Kidney (tissue), 14 donors: Measurements from ENCODE around the gene MPRIP. TPM values are rescaled to one million over a fixed set of nuclear protein-coding genes. Genes with fewer than 3 reads are reported as not detected.
A peak's percentile ranks its signal among the peaks of the same experiment; 100 is the strongest.
"Not testable (repeated sequence)": the region's sequence is repeated elsewhere in the genome, so short reads cannot be mapped to it uniquely, and the experiment has no call there.

Experiments
- DNase-seq, 5 donors: peaks; one replicate each; pipeline ENCODE4 v3.0.0-alpha.2; 2013 to 2020
- FAIRE-seq: peaks from 2 replicates; lab custom pipeline; 2012; peaks lifted over from hg19 to GRCh38; lab: Jason Lieb, UNC
- H3K27ac ChIP-seq, 2 donors: one replicate each; pipeline ENCODE4 v1.7.0; 2013; ENCODE audit warnings: low read depth in 2 of 2, low read length in 2 of 2, inconsistent platforms in 1 of 2
- H3K27me3 ChIP-seq: one replicate; pipeline ENCODE4 v1.7.1; 2013; ENCODE audit warnings: low read length, inconsistent platforms; ENCODE audit not compliant: control insufficient read depth, insufficient read depth
- H3K36me3 ChIP-seq, 3 donors: one replicate each; pipeline versions ENCODE4 v1.7.0 to v1.7.1; 2013; ENCODE audit warnings: low read length in 3 of 3, control low read depth in 1 of 3, inconsistent platforms in 1 of 3; ENCODE audit not compliant: insufficient read depth in 3 of 3, control insufficient read depth in 2 of 3
- H3K4me1 ChIP-seq, 3 donors: one replicate each; pipeline versions ENCODE4 v1.7.0 to v1.7.1; 2013; ENCODE audit warnings: low read length in 3 of 3, inconsistent platforms in 1 of 3, low read depth in 1 of 3; ENCODE audit not compliant: control insufficient read depth in 2 of 3, insufficient read depth in 2 of 3
- H3K4me3 ChIP-seq, 3 donors: one replicate each; pipeline versions ENCODE4 v1.7.0 to v1.8.1; 2013; ENCODE audit warnings: low read length in 3 of 3, control low read depth in 1 of 3, inconsistent platforms in 1 of 3
- H3K9ac ChIP-seq, 3 donors: one replicate each; pipeline versions ENCODE4 v1.7.0 to v1.7.1; 2013; ENCODE audit warnings: low read length in 3 of 3, control low read depth in 1 of 3, inconsistent platforms in 1 of 3
- H3K9me3 ChIP-seq, 3 donors: one replicate each; pipeline versions ENCODE4 v1.7.0 to v1.7.1; 2013; ENCODE audit warnings: low read length in 3 of 3, control low read depth in 1 of 3, inconsistent platforms in 1 of 3; ENCODE audit not compliant: control insufficient read depth in 2 of 3, insufficient read depth in 1 of 3
- CTCF ChIP-seq: IDR thresholded peaks from 3 replicates; pipeline ENCODE4 v1.5.1; 2012; ENCODE audit warnings: mild to moderate bottlenecking, moderate library complexity, borderline replicate concordance; ENCODE audit not compliant: insufficient read depth; ENCODE audit errors: extremely low read depth
- intact Hi-C: fragments of 100-400 bp; cut with DNase I; formaldehyde crosslinking; loops from one replicate; pipeline ENCODE4 v1.11.1; 2022
- polyA plus RNA-seq: library from polyadenylated mRNA; stranded (reverse); fragments of 350-450 nt; fragmentation: Illumina TruSeq; extraction: RNeasy Lipid Tissue Mini Kit (QIAGEN cat#74804); gene quantifications from one replicate; pipeline ENCODE4 v1.2.3, GENCODE V29; 2014; ENCODE audit warnings: low read depth, low replicate concordance; ENCODE audit not compliant: insufficient read depth
- total RNA-seq: library from RNA; stranded (reverse); fragmentation: NEBNext Ultra II Directional; extraction: Animal tissue kit (Norgen Biotek cat#: 25700); gene quantifications from one replicate; pipeline ENCODE4 v1.2.1, GENCODE V29; 2021
- donor health status: control.
- donor health status: control.
- donor health status: control.
- donor health status: control.
- donor health status: control.
- donor health status: DM: yes; HTN: yes; CAD: no.
- donor health status: Normal renal cell carcinoma (clear cell type).

The MPRIP gene
- total and polyA plus RNA-seq, 2 donors from 2014 or later: 120 to 250 TPM

GRCh38 chr17:17011043-17011907 lies 31.0 kb upstream of the MPRIP start:
- H3K27me3 ChIP-seq, intact Hi-C loops, H3K9me3 ChIP-seq, H3K4me3 ChIP-seq, FAIRE-seq, H3K36me3 ChIP-seq, H3K4me1 ChIP-seq, H3K9ac ChIP-seq: not testable (repeated sequence)
- DNase-seq: peak in 1 of 5 donors; percentile 78
- peak overlapping the region; percentile 55 to 85 for H3K27ac ChIP-seq

- intact Hi-C loops, DNase-seq, H3K9ac ChIP-seq, FAIRE-seq, H3K27me3 ChIP-seq, H3K36me3 ChIP-seq, H3K4me3 ChIP-seq, H3K27ac ChIP-seq, H3K4me1 ChIP-seq, H3K9me3 ChIP-seq: not testable (repeated sequence)
Measured at GRCh38 chr17:17013828-17014747, 28.2 kb upstream of the MPRIP start.

GRCh38 chr17:17014748-17015124 lies 27.5 kb upstream of the MPRIP start:
- H3K27me3 ChIP-seq, H3K36me3 ChIP-seq, H3K4me3 ChIP-seq, H3K9ac ChIP-seq, intact Hi-C loops, H3K9me3 ChIP-seq, FAIRE-seq, H3K27ac ChIP-seq, H3K4me1 ChIP-seq: not testable (repeated sequence)
- DNase-seq: peak in 1 of 5 donors; percentile 68

GRCh38 chr17:17015230-17015629 lies 27.0 kb upstream of the MPRIP start:
- no peak overlapping the region for H3K9ac ChIP-seq
- no peaks in the 10 kb centered on the region for H3K9me3 ChIP-seq
- no peak for TF ChIP-seq CTCF
- H3K27me3 ChIP-seq: no peaks in the 10 kb centered on the region
- peaks cover 0 to 11% (median 0%) of the 10 kb centered on the region in 3 donors for H3K4me1 ChIP-seq
- H3K36me3 ChIP-seq: no peaks in the 10 kb centered on the region
- intact Hi-C loops: no loop called here
- H3K27ac ChIP-seq: no peak overlapping the region
- no peak for DNase-seq
- no peak overlapping the region for H3K4me3 ChIP-seq
- FAIRE-seq: no peak

- H3K27ac ChIP-seq, H3K9ac ChIP-seq, intact Hi-C loops, H3K4me3 ChIP-seq, FAIRE-seq, H3K36me3 ChIP-seq, H3K27me3 ChIP-seq, DNase-seq, H3K9me3 ChIP-seq: not testable (repeated sequence)
- H3K4me1 ChIP-seq: peaks cover 0 to 11% (median 0%) of the 10 kb centered on the region in 3 donors
Measured at GRCh38 chr17:17016199-17017197, 25.8 kb upstream of the MPRIP start.
